Caco-2 (cell line): ENCODE data around the gene RGCC. TPM values are rescaled to one million over a fixed set of nuclear protein-coding genes. Genes with fewer than 3 reads are reported as not detected.
"Not testable (repeated sequence)": the region's sequence is repeated elsewhere in the genome, so short reads cannot be mapped to it uniquely, and the experiment has no call there.

Source experiments
- BruUV-seq: library from RNA; stranded (reverse); fragments of 400-500 nt; replicated peaks from 2 replicates; lab custom pipeline; 2021; lab: Mats Ljungman, UMichigan
- CTCF ChIA-PET: fragments of 300-600 bp; sonication (Branson Sonifier 250); formaldehyde crosslinking; loops from one replicate; lab custom pipeline; 2022; ENCODE audit warnings: antibody characterized with exemption; lab: Charles Lee
- POLR2A ChIA-PET: fragments of 300-600 bp; sonication (Branson Sonifier 250); formaldehyde crosslinking; loops from one replicate; lab custom pipeline; 2022; ENCODE audit warnings: antibody characterized with exemption; lab: Charles Lee
- DNase-seq, 2 experiments: peaks; one replicate each; pipeline versions ENCODE4 v3.0.0 to v3.0.0-alpha.2; 2020 to 2022
- H3K27me3 ChIP-seq: replicated peaks from 2 replicates; pipeline ENCODE4 v1.6.0; 2011; ENCODE audit warnings: low read length; ENCODE audit not compliant: control insufficient read depth, insufficient read depth
- H3K36me3 ChIP-seq: 2 replicates; pipeline ENCODE4 v1.5.1; 2011; ENCODE audit warnings: low read length; ENCODE audit not compliant: control insufficient read depth, insufficient read depth
- H3K4me1 ChIP-seq: fragments of 250-450 bp; sonication (Bioruptor Pico); 2 replicates; pipeline ENCODE4 v1.5.1; 2020; ENCODE audit warnings: mild to moderate bottlenecking
- H3K4me3 ChIP-seq: 2 replicates; pipeline ENCODE4 v1.5.1; 2011; ENCODE audit warnings: low read depth, mild to moderate bottlenecking, control low read depth, low read length
- H3K9me3 ChIP-seq: fragments of 250-450 bp; sonication (Bioruptor Pico); 2 replicates; pipeline ENCODE4 v1.5.1; 2020; ENCODE audit warnings: mild to moderate bottlenecking, moderate library complexity
- H3K27ac Mint-ChIP-seq: one replicate; pipeline ENCODE4 v1.8.0; 2022; ENCODE audit warnings: mixed read lengths; ENCODE audit not compliant: unreplicated experiment
- H3K27me3 Mint-ChIP-seq: one replicate; pipeline ENCODE4 v1.8.0; 2022; ENCODE audit warnings: mixed read lengths; ENCODE audit not compliant: insufficient read depth, unreplicated experiment
- H3K36me3 Mint-ChIP-seq: one replicate; pipeline ENCODE4 v1.8.0; 2022; ENCODE audit warnings: mild to moderate bottlenecking, mixed read lengths; ENCODE audit not compliant: insufficient read depth, unreplicated experiment
- H3K4me1 Mint-ChIP-seq: one replicate; pipeline ENCODE4 v1.8.0; 2022; ENCODE audit warnings: low read depth, mixed read lengths; ENCODE audit not compliant: unreplicated experiment
- H3K4me3 Mint-ChIP-seq: one replicate; pipeline ENCODE4 v1.8.0; 2022; ENCODE audit warnings: mild to moderate bottlenecking, moderate library complexity, mixed read lengths; ENCODE audit not compliant: unreplicated experiment
- H3K9me3 Mint-ChIP-seq: one replicate; pipeline ENCODE4 v1.8.0; 2022; ENCODE audit warnings: mixed read lengths; ENCODE audit not compliant: unreplicated experiment
- intact Hi-C: fragments of 100-400 bp; cut with micrococcal nuclease; formaldehyde crosslinking; loops from one replicate; pipeline ENCODE4 v1.10.0; 2022; ENCODE audit not compliant: unreplicated experiment
- total RNA-seq: library from RNA; stranded (reverse); gene quantifications from 2 replicates; pipeline ENCODE4 v1.2.3, GENCODE V29; 2022
- TF ChIP-seq, protein P1 (sequence below), 2 experiments: fragments of 200-600 bp in 1 of 2; IDR thresholded peaks; 1 replicate in 1 of 2; 2 replicates in 1 of 2; pipeline versions ENCODE4 v1.5.1 to v1.8.0; 2011 to 2022; ENCODE audit warnings: antibody characterized with exemption in 1 of 2, control low read depth in 1 of 2, inconsistent platforms in 1 of 2, low read depth in 1 of 2, low read length in 1 of 2, mild to moderate bottlenecking in 1 of 2, moderate library complexity in 1 of 2; ENCODE audit not compliant: insufficient read depth in 1 of 2, severe bottlenecking in 1 of 2, unreplicated experiment in 1 of 2

Gene RGCC
- total RNA-seq, 1 experiment from 2014 or later, result 70.8 TPM

GRCh38 chr13:41418731-41419130 is 38.6 kb upstream of the RGCC start:
- H3K4me1 Mint-ChIP-seq, result peaks cover 17% of the 10 kb centered on the region
- no peaks in the 10 kb centered on the region for H3K4me1 ChIP-seq
- DNase-seq, result no peak
- H3K36me3 Mint-ChIP-seq, result no peaks in the 10 kb centered on the region
- H3K9me3 Mint-ChIP-seq, result no peaks in the 10 kb centered on the region
- POLR2A ChIA-PET, result no interaction called here
- no peaks in the 10 kb centered on the region for H3K36me3 ChIP-seq
- H3K27me3 ChIP-seq, result no peaks in the 10 kb centered on the region
- CTCF ChIA-PET, result no interaction called here
- BruUV-seq, result no TSS peak
- no peaks in the 10 kb centered on the region for H3K9me3 ChIP-seq
- TF ChIP-seq, protein P1, sequence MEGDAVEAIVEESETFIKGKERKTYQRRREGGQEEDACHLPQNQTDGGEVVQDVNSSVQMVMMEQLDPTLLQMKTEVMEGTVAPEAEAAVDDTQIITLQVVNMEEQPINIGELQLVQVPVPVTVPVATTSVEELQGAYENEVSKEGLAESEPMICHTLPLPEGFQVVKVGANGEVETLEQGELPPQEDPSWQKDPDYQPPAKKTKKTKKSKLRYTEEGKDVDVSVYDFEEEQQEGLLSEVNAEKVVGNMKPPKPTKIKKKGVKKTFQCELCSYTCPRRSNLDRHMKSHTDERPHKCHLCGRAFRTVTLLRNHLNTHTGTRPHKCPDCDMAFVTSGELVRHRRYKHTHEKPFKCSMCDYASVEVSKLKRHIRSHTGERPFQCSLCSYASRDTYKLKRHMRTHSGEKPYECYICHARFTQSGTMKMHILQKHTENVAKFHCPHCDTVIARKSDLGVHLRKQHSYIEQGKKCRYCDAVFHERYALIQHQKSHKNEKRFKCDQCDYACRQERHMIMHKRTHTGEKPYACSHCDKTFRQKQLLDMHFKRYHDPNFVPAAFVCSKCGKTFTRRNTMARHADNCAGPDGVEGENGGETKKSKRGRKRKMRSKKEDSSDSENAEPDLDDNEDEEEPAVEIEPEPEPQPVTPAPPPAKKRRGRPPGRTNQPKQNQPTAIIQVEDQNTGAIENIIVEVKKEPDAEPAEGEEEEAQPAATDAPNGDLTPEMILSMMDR (IDR thresholded peaks at IDR 0.05; ENCODE audit: insufficient read depth in 1 of 2, low read depth in 1 of 2, low read length in 1 of 2, severe bottlenecking in 1 of 2, unreplicated experiment in 1 of 2), result no peak
- H3K4me3 ChIP-seq, result no peak overlapping the region
- H3K27ac Mint-ChIP-seq, result no peak overlapping the region
- H3K27me3 Mint-ChIP-seq, result no peaks in the 10 kb centered on the region
- intact Hi-C loops, result loop anchor here (10.0 kb wide), 1 partner anchor 796 kb away; no protein-coding TSS in a partner anchor
- H3K4me3 Mint-ChIP-seq, result no peak overlapping the region

DNA sequence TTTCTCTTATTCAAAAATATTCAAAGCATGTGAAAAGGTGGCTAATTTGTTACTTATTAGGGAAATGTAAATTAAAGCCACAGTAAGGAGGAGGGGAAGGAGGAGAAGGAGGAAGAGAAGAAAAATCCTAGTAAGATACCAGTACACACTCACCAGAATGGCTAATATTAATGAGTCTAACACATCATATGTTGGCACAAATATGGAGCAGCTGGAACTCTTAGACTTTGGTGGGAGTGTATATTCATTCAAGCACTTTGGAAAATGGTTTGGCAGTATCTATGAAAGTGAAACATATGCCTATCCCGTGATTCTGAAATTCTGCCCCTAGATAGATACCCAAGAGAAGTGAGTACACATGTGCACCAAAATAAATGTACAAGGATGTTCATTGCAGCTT is 38.1 kb upstream of the RGCC start:
- no peak overlapping the region for H3K4me3 ChIP-seq
- Mint-ChIP-seq H3K4me1 (peaks cover 17% of the 10 kb centered on the region), H3K9me3 (no peaks in the 10 kb centered on the region), H3K4me3 (no peak overlapping the region), H3K27me3 (no peaks in the 10 kb centered on the region), H3K36me3 (no peaks in the 10 kb centered on the region), H3K27ac (no peak overlapping the region)
- intact Hi-C loops, result loop anchor here (10.0 kb wide), 1 partner anchor 796 kb away; no protein-coding TSS in a partner anchor
- ChIA-PET POLR2A (no interaction called here), CTCF (no interaction called here)
- TF ChIP-seq, protein P1 (IDR thresholded peaks at IDR 0.05; ENCODE audit: insufficient read depth in 1 of 2, low read depth in 1 of 2, low read length in 1 of 2, severe bottlenecking in 1 of 2, unreplicated experiment in 1 of 2), result no peak
- no peaks in the 10 kb centered on the region for H3K9me3 ChIP-seq
- H3K4me1 ChIP-seq, result no peaks in the 10 kb centered on the region
- H3K36me3 ChIP-seq, result no peaks in the 10 kb centered on the region
- no peak for DNase-seq
- no TSS peak for BruUV-seq
- no peaks in the 10 kb centered on the region for H3K27me3 ChIP-seq

DNA sequence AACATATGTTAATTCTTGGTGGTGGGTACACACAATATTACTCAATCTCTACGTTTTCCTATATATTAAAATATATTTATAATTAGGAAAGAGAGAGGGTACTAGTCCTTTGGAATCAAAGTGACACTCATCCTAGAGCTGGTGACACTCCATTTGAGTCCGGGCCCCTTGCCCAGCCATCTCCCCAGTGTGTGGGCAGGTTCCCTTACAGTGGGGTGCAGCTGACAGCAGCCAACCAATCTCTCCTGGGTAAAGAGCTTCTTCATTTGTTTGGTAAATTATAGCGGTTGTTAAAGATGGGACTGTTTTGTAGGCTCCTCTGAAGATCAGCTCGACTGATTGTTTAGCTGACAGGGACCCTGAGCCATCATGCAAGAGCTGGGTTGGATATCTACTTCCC is 37.2 kb upstream of the RGCC start:
- TF ChIP-seq, protein P1 (IDR thresholded peaks at IDR 0.05; ENCODE audit: insufficient read depth in 1 of 2, low read depth in 1 of 2, low read length in 1 of 2, severe bottlenecking in 1 of 2, unreplicated experiment in 1 of 2), result no peak
- Histone ChIP-seq H3K27me3 (no peaks in the 10 kb centered on the region), H3K4me1 (no peaks in the 10 kb centered on the region), H3K4me3 (no peak overlapping the region), H3K36me3 (no peaks in the 10 kb centered on the region), H3K9me3 (no peaks in the 10 kb centered on the region)
- no peak overlapping the region for H3K27ac Mint-ChIP-seq
- no peak for DNase-seq
- H3K36me3 Mint-ChIP-seq, result peaks cover 2% of the 10 kb centered on the region
- peaks cover 17% of the 10 kb centered on the region for H3K4me1 Mint-ChIP-seq
- intact Hi-C loops, result no loop called here
- ChIA-PET POLR2A (no interaction called here), CTCF (no interaction called here)
- no peak overlapping the region for H3K4me3 Mint-ChIP-seq
- H3K27me3 Mint-ChIP-seq, result no peaks in the 10 kb centered on the region
- no TSS peak for BruUV-seq
- H3K9me3 Mint-ChIP-seq, result no peaks in the 10 kb centered on the region

- peak overlapping the region; percentile 32 for H3K27ac Mint-ChIP-seq
- H3K9me3 ChIP-seq, CTCF ChIA-PET, H3K4me3 Mint-ChIP-seq, H3K36me3 ChIP-seq, POLR2A ChIA-PET, H3K27me3 ChIP-seq, H3K36me3 Mint-ChIP-seq, H3K9me3 Mint-ChIP-seq, BruUV-seq, intact Hi-C loops, H3K4me1 ChIP-seq, DNase-seq, H3K27me3 Mint-ChIP-seq, H3K4me3 ChIP-seq: not testable (repeated sequence)
- peaks cover 17% of the 10 kb centered on the region for H3K4me1 Mint-ChIP-seq
Measured at GRCh38 chr13:41421330-41421729, 36.0 kb upstream of the RGCC start.

DNA sequence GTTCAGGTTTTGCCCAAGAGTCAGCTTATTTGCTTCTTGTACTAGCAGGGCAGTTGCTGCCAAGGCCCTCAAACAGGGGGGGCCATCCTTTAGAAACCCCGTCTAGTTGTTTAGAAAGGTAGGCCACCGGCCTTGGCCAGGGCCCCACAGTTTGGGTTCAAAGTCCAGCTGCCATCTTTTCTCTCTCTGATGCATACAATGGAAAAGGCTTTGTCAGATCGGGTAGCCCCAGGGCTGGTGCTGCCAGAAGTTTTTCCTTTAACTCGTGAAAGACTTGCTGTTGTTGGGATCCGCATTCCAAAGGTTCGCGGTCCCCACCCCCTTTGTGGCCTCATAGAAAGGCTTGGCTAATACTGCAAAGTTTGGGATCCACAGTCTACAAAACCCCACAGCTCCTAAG is 35.4 kb upstream of the RGCC start:
- Mint-ChIP-seq H3K4me1 (peaks cover 17% of the 10 kb centered on the region), H3K27ac (peak overlapping the region; percentile 32)
- intact Hi-C loops, H3K4me3 Mint-ChIP-seq, BruUV-seq, H3K9me3 Mint-ChIP-seq, H3K4me1 ChIP-seq, H3K27me3 ChIP-seq, POLR2A ChIA-PET, H3K9me3 ChIP-seq, H3K36me3 ChIP-seq, CTCF ChIA-PET, H3K27me3 Mint-ChIP-seq, H3K36me3 Mint-ChIP-seq, H3K4me3 ChIP-seq: not testable (repeated sequence)
- DNase-seq, result peak; percentile 38 to 56
